Fibroblast of mammary gland (primary cell): ENCODE measurements around the gene GPR146.

ENCODE experiments used
- DNase-seq: peaks from one replicate; pipeline ENCODE4 v3.0.0-alpha.2; 2010; ENCODE audit warnings: low read depth
- H3K4me3 ChIP-seq: 2 replicates; pipeline ENCODE4 v1.5.1; 2011; ENCODE audit warnings: low read depth, mild to moderate bottlenecking, low read length, moderate library complexity; ENCODE audit not compliant: control insufficient read depth
- TF ChIP-seq, protein P1 (sequence below): conservative IDR thresholded peaks from 2 replicates; pipeline ENCODE4 v1.5.1; 2011; ENCODE audit warnings: low read depth, low read length, inconsistent platforms; ENCODE audit not compliant: control insufficient read depth, insufficient read depth

The GPR146 gene

GRCh38 chr7:1081336-1081735 is 37.0 kb downstream of the GPR146 start:
- no peak overlapping the region for H3K4me3 ChIP-seq
- DNase-seq: no peak
- TF ChIP-seq, protein P1, sequence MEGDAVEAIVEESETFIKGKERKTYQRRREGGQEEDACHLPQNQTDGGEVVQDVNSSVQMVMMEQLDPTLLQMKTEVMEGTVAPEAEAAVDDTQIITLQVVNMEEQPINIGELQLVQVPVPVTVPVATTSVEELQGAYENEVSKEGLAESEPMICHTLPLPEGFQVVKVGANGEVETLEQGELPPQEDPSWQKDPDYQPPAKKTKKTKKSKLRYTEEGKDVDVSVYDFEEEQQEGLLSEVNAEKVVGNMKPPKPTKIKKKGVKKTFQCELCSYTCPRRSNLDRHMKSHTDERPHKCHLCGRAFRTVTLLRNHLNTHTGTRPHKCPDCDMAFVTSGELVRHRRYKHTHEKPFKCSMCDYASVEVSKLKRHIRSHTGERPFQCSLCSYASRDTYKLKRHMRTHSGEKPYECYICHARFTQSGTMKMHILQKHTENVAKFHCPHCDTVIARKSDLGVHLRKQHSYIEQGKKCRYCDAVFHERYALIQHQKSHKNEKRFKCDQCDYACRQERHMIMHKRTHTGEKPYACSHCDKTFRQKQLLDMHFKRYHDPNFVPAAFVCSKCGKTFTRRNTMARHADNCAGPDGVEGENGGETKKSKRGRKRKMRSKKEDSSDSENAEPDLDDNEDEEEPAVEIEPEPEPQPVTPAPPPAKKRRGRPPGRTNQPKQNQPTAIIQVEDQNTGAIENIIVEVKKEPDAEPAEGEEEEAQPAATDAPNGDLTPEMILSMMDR: no peak

GRCh38 chr7:1081931-1082401 is 37.6 kb downstream of the GPR146 start:
- DNase-seq: no peak
- no peak overlapping the region for H3K4me3 ChIP-seq
- TF ChIP-seq, protein P1: no peak

DNA sequence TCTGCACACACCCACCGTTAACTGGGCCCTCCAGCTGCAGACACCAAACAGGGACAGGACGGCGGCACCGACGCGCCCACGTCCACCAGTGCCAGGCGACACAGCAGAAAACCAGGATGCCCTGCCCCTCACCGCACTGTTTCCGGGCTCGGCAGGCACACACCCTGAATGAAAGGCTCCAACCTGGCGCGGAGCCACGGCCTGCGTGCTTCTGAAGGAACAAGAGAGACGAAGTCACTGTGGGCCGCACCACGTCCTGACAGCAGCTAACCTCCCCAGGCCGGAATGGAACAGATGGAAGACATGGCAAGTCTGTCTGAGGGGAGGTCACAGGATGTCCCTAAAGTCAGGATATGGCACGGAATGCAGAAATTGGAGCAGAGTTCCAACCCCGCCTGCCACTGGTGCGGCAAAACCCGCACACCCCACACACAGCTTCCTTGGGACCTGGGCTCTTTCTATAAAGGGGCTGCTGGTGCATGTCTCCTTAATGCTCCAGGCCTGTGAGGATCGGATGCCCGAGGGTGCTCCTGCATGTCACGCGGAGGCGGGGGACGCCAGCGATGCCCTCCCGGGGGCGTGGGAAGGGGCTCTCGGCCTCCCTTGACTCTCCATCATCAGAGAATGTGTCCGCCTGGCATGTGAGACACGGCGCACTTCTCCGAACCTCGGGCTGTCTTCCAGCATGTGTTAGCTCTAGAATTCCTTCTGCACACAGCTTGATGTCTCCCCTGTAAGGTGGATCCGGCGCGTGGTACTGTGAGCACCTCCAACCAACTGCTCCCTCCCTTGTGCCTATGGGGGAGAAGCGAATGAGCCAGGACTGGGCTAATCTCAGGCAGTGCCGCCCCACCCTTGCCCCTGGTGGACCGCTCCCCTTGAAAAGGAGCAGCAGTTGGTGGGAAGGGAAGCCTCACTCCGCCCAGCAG is 39.6 kb downstream of the GPR146 start:
- no peak overlapping the region for H3K4me3 ChIP-seq
- DNase-seq: no peak
- TF ChIP-seq, protein P1: no peak

DNA sequence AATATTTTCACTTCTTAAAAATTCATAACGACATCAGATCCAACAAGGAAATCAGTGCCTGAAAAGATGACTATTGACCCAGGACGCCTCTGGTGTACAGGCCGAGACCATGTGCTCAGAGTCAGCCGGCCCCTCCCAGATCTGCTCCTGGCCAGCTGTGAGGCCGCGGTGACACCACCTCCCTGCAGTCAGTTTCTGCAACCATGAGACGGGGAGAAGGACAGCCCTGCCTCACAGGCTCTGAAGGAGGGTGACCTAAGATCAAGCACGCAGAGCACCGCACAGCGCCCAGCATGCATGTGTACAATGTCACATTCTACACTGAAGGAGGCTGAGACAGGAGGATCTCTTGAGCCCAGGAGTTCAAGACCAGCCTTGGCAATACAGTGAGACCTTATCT is 40.9 kb downstream of the GPR146 start:
- no peak for DNase-seq
- TF ChIP-seq, protein P1: no peak
- H3K4me3 ChIP-seq: no peak overlapping the region

DNA sequence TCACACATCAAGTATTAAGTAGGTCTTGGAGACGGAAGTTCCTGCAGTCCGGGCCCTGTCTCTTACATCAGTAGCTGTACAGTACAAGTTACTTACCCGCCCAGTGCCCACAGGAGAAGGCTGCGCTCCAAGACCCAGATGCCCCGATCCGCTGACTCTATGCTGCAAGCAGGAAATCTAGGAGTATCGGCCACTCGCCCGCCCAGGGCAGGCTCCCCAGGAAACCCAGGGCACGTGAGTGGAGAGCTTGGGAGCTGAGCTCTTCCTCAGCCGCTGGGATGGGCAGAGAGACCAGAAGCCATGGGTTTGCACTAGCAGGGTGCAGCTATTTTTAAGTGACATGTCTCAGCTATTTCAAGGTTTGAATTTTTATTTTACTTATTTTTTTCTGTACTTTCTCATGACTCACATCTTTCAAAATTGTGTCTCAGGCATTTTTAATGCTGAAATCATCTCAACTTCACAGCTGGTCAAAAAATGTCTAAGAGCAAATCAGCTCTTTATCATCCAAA is 41.6 kb downstream of the GPR146 start:
- TF ChIP-seq, protein P1: no peak
- no peak overlapping the region for H3K4me3 ChIP-seq
- no peak for DNase-seq

- TF ChIP-seq, protein P1: peak; percentile 60
- peak overlapping the region; percentile 54 for H3K4me3 ChIP-seq
- peak; percentile 52 for DNase-seq
These were observed 42.5 kb downstream of the GPR146 start for GRCh38 chr7:1086588-1087464.
